Activated CD4-positive, alpha-beta T cell treated with anti-CD3 and anti-CD28 coated beads for 1 hour (primary cell): ENCODE measurements around the gene SLFN12L.
A peak's percentile ranks its signal among the peaks of the same experiment; 100 is the strongest.
"Not testable (repeated sequence)": the region's sequence is repeated elsewhere in the genome, so short reads cannot be mapped to it uniquely, and the experiment has no call there.

Experiments used
- DNase-seq: peaks from one replicate; pipeline ENCODE4 v3.0.0-alpha.2; 2020

SLFN12L gene

DNA sequence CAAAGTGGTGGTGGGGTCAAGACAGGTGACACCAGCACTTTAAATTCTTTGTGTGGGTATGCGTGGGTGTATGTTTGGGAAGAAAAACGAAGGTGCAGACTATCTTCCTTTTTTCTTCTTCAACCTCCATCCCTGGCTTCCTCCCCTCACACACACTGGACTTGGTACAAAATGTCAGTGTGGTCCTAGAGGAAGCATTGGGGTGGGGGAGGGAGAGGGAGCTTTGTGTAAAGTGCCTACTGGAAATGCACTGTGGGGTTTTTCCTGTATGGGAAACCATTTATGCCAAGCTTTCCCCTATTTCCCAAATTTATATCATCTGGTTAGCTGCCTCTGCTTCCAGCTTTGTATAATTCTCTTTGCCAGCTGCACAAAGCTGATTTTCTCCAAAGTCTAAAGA lies 44.4 kb downstream of the SLFN12L start:
- DNase-seq, result no peak

DNA sequence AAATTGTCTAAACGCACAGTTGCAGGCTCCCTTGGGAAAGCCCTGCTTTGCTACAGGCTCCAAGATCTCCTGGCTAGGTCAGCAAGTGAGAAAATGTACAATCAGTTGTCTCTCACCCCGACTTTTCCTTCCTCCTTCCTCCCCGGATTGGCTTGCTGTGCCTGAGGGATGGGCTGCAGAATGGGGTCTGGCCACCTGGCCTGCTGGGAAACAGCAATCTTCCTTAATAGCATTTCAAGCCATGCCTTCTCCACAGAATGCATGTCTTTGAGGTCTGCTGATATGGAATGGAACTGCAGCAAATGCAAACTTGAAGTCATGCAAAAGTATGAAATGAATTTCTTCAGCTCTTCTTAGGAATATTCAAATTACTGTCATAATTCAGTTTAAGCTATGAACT lies 46.1 kb downstream of the SLFN12L start:
- DNase-seq, result no peak

DNA sequence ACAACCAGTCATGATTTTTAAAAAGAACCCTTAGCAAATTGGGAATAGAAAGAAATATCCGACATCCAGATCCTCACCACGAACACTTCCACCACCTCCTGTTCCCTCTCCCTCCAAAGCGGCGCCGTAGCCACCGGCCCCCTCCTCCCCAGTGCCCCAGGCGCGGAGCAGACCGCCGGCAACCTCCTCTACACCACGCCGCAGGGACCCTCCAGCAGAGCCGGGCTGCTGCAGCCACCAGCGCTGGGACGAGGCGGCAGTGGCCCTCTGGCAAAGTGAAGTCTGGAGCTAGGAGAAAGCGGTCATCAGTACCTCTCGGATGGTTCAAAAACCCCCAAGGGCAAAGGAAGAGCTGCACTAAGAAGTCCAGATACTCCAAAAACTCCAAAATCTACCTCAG lies 47.5 kb downstream of the SLFN12L start:
- no peak for DNase-seq

DNA sequence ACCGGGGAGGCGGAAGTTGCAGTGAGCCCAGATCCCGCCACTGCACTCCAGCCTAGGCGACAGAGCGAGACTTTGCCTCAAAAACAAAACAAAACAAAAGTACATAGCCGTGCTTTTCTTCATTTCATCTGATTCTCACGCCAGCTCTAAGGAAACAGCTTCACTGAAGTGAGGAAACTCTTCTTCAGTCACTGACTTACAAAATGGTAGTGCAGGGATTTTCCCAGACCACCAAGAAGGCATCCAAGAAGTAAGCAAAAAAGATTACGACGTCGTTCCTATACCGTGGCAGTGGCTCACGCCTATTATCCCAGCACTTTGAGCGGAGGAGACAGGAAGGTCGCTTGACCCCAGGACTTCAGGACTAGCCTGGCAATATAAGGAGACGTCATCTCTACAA lies 48.5 kb downstream of the SLFN12L start:
- no peak for DNase-seq

- peak; percentile 60 for DNase-seq
Observed at GRCh38 chr17:35486920-35487732, 50.4 kb downstream of the SLFN12L start.

- DNase-seq, result no peak
Observed at GRCh38 chr17:35479271-35479670, 58.2 kb downstream of the SLFN12L start.

DNA sequence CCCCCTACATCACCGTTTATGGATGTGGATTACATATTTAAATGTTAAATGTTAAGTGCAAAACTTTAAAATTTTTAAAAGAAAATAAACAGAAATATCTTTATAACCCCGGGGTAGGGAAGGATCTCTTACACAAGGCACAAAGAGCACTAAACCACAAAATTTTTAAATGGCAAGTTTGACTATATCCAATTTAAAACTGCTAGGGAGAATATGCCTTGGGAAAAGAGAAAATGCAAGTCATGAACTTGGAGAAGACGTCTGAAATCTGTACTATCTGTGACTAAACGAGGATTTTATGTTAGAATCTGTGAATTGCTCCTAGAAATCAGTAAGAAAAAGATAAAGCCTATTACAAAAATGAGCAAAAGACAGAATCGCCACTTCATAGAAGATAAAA lies 60.2 kb downstream of the SLFN12L start:
- DNase-seq, result no peak

- DNase-seq, result no peak
Observed at GRCh38 chr17:35476283-35476820, 61.1 kb downstream of the SLFN12L start.

GRCh38 chr17:35468475-35468874 lies 69.0 kb downstream of the SLFN12L start:
- no peak for DNase-seq

GRCh38 chr17:35467824-35468223 lies 69.7 kb downstream of the SLFN12L start:
- DNase-seq, result no peak

DNA sequence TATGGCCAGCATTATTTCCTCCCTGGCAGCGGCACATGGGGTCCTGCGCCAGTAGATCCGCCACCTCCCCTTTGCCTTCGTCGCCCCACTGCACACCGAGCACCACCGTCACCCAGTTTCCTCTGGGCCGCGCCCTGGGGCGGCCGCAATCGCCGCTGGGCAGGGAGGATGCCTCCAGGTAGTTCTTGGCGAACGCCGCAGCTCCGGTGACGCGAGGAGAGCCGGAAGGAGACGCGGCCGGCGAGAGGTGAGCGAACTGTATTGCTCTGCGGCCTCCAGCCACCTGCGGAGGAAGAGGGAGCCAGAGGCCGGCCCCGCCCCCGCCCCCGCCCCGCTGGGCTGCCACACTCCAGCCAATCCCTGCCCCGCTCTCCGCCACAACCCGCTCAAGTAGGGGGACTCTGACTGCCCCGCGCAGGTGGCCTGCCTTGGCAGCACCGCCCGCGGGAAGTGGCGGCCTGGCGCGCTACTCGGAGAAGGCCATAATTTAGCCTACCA lies 77.1 kb downstream of the SLFN12L start:
- peak; percentile 21 for DNase-seq

- DNase-seq, result not testable (repeated sequence)
Observed at GRCh38 chr17:35454035-35454434, 83.4 kb downstream of the SLFN12L start.

GRCh38 chr17:35453171-35453570 lies 84.3 kb downstream of the SLFN12L start:
- no peak for DNase-seq

DNA sequence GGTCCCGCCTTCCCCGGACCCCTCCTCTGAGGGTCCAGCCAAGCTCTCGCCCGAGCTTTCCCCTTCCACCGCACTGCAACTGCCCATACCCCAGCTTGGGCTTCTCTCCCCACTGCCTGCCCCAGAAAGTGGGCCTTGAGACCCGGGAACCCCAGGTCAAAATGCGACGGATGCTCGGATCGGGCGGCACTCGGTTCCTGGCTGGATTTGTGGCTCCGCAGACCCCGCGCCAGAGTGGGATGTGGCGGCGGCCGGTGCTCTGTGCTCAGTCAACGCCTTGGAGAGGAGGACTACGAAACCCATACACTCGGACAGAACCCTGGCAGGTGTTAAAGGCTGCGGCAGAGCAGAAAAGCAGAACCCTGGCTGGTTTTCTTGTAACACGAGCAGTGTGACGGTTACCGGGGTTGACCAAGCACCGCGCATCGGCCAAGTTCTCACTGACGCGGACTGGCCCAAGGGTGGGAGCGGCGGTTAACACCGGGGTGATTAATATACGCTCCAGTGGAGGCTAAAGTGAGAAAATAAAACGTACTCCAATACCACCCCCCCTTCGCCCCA lies 88.0 kb downstream of the SLFN12L start:
- DNase-seq, result no peak

DNA sequence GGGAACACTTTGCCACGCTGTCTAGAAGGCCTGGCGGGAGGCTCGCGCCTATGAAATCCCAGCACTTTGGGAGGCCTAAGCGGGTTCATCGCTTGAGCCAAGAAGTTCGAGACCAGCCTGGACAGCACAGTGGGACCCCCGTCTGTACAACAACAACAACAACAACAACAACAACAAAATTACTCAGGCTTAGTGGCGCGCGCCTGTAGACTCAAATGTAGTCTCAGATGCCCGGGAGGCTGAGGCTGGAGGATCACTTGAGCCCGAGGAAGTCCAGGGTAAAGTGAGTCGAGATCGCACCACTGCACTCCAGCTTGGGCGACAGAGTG lies 88.6 kb downstream of the SLFN12L start:
- no peak for DNase-seq

GRCh38 chr17:35448214-35448898 lies 89.1 kb downstream of the SLFN12L start, which contains the start of gene SLFN13:
Gene SLFN13 (minus strand): TSS chr17:35448766. CDS start chr17:35445680, 3,086 bp downstream.
- peak; percentile 68 for DNase-seq

DNA sequence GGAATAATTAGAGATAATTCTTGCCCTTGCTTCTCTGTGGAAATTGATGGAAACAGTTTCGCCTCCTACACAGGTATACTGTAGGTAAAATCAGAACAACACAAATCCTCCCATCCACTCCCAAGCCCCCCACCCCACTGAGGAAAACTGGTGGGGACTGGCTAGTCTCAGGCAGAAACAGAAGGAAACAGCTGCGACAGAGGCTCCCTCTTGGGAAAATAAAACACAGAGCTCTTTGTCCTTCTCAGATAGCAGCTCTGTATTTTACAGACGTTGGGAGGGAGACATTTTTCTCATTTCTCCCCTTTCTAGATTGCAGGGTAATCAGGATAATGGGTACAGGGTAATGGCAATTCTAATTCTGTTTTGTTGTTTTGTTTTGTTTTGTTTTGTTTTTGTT lies 90.0 kb downstream of the SLFN12L start:
- no peak for DNase-seq

DNA sequence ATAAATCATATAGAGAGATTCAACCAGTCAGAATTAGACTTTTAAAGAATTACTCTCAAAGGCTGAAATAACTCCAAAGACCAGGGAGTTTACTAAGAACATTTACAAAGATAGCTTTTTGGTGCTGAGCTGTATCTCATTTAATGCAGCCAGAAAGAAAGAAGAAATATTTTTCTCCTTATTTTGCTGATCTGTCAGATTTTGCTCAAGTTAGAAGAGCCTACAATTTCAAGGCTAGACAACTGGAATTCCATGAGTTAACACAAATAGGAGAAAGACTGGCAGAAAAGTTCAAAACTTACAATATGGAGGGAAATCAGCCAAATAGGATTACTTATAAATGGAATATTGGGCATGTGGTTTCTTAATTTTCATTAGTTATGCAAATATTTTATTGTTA lies 99.0 kb downstream of the SLFN12L start:
- DNase-seq, result no peak

DNA sequence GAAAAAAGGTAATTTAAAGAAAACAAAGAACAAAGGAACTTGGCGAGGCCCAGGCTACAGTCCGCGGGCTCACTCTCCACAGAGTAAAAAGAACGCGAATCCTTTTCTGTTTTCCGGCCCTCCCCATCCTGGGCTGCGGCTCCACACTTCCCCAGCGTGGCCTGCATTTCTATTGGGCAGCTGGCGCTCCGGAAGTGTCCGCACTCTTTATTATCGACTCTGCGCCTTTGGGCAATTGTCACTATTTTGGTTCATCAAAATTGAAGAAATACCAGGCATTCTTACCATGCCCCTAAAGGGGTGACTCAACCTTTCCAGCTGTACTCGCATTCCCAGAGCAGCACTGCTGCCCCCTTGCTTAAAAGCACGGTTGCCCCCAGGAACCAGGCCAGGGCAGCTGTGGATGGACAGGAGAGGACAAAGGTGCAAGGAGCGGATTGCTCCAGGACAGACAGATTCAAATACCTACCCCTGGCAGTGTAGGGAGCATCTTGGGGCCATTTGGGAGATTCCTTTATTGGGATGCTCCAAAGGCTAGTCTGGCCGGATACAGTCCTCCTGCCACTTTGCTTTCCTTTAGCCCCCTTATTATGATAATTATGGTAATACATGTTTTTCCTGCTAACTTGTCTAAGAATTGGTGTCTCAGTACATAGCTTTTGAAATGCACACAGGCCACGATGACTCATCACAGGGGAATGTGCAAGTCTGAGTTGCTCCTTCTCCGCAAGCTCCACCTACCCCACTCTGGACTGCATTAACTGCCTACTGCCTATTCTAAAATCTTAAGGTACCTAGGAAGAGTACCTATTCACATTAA lies 104.2 kb downstream of the SLFN12L start:
- DNase-seq, result peak; percentile 59

DNA sequence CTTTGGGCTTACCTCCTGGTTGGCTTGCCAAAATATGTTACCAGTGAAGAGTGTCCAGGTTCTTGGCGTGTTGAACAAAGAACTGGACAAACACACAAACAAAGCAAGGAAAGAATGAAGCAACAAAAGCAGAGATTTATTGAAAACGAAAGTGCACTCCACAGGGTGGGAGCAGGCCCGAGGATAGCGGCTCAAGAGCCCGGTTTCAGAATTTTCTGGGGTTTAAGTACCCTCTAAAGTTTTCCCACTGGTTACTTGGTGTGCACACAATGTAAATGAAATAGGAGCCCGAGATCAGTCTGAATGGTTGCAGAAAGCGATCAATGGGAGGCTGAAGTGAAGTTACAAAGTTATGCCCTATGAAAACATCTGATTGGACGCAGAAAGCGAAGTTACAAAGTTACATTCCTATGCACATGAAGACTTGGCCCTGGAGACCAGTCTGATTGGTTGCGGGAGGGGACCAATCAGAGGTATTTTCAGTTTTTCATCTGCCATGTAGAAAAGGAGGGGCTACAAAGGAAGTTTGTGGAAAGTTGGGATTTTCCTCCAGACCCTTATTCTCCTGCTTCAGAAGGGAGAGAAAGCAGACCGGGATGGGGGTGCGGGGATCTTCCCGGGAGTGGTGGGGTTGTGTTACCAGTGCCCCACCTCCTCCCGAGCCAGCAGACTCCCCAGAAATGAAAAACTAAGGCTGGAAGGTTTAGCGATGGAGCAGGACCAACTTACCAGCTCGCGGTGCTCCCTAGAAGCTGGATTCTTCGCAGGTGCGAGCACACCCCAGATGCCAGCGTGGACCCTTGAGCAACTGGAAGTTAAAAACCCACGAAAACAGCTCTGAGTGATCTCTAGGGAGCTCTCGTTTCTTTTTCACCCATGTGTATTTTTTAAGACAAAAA lies 105.1 kb downstream of the SLFN12L start, which contains the start of gene SLFN12:
Gene SLFN12 (minus strand): TSS at position 325 of the 899 bp plus-strand sequence. CDS start 9,472 bp downstream, outside the sequence.
- DNase-seq, result peak; percentile 13

- no peak for DNase-seq
Observed at GRCh38 chr17:35429702-35430101, 107.8 kb downstream of the SLFN12L start.
